Gastroesophageal sphincter (tissue), 3 donors: Measurements from ENCODE around the gene NUDT2.
"Not testable (repeated sequence)": the region's sequence is repeated elsewhere in the genome, so short reads cannot be mapped to it uniquely, and the experiment has no call there.

Experiments
- CTCF ChIP-seq, 4 experiments: fragments of 200-600 bp in 2 of 4; fragments of 450-650 bp in 2 of 4; sonication (generic) in 1 of 4; IDR thresholded peaks; one replicate each; pipeline ENCODE4 v1.5.1; 2017 to 2019; ENCODE audit warnings: antibody characterized with exemption in 4 of 4, mild to moderate bottlenecking in 2 of 4, moderate library complexity in 2 of 4
- POLR2A ChIP-seq, 2 donors: fragments of 450-650 bp; IDR thresholded peaks; one replicate each; pipeline ENCODE4 v1.6.1; 2017; ENCODE audit warnings: antibody characterized with exemption in 2 of 2, mild to moderate bottlenecking in 2 of 2, moderate library complexity in 1 of 2
- POLR2AphosphoS5 ChIP-seq: sonication (generic); formaldehyde crosslinking; IDR thresholded peaks from one replicate; pipeline ENCODE4 v1.6.1; 2017; ENCODE audit warnings: antibody characterized with exemption

- TF ChIP-seq CTCF (IDR thresholded peaks at IDR 0.05); POLR2A (IDR thresholded peaks at IDR 0.05); POLR2AphosphoS5: not testable (repeated sequence)
Observed at GRCh38 chr9:34352957-34353356, 23.6 kb downstream of the NUDT2 start.
